Activated naive CD4-positive, alpha-beta T cell treated with anti-CD3 and anti-CD28 coated beads for 36 hours (primary cell): Measurements from ENCODE around the gene ZNF512. TPM values are rescaled to one million over a fixed set of nuclear protein-coding genes. Genes with fewer than 3 reads are reported as not detected.
"Not testable (repeated sequence)": the region's sequence is repeated elsewhere in the genome, so short reads cannot be mapped to it uniquely, and the experiment has no call there.

Experiments
- CTCF ChIA-PET: fragments of 350-600 bp; sonication (Branson Sonifier 250); formaldehyde crosslinking; loops from one replicate; lab custom pipeline; 2021; ENCODE audit warnings: antibody characterized with exemption; lab: Charles Lee
- DNase-seq: peaks from one replicate; pipeline ENCODE4 v3.0.0-alpha.2; 2020
- H3K27ac Mint-ChIP-seq: one replicate; pipeline ENCODE4 v1.8.0; 2021; ENCODE audit warnings: mild to moderate bottlenecking, mixed read lengths
- H3K27me3 Mint-ChIP-seq: one replicate; pipeline ENCODE4 v1.8.0; 2021; ENCODE audit warnings: low read depth, mixed read lengths
- H3K36me3 Mint-ChIP-seq: one replicate; pipeline ENCODE4 v1.8.0; 2021; ENCODE audit warnings: low read depth, mixed read lengths
- H3K4me1 Mint-ChIP-seq: one replicate; pipeline ENCODE4 v1.8.0; 2021; ENCODE audit warnings: low read depth, mixed read lengths
- H3K4me3 Mint-ChIP-seq: one replicate; pipeline ENCODE4 v1.8.0; 2021; ENCODE audit warnings: mild to moderate bottlenecking, moderate library complexity, mixed read lengths
- H3K9me3 Mint-ChIP-seq: one replicate; pipeline ENCODE4 v1.8.0; 2021; ENCODE audit warnings: mixed read lengths
- intact Hi-C: fragments of 100-400 bp; cut with micrococcal nuclease; formaldehyde crosslinking; loops from one replicate; pipeline ENCODE4 v1.15.1; 2023
- total RNA-seq, 2 experiments: library from RNA; stranded (reverse); gene quantifications; one replicate each; pipeline ENCODE4 v1.2.3, GENCODE V29; 2021

Gene ZNF512, protein sequence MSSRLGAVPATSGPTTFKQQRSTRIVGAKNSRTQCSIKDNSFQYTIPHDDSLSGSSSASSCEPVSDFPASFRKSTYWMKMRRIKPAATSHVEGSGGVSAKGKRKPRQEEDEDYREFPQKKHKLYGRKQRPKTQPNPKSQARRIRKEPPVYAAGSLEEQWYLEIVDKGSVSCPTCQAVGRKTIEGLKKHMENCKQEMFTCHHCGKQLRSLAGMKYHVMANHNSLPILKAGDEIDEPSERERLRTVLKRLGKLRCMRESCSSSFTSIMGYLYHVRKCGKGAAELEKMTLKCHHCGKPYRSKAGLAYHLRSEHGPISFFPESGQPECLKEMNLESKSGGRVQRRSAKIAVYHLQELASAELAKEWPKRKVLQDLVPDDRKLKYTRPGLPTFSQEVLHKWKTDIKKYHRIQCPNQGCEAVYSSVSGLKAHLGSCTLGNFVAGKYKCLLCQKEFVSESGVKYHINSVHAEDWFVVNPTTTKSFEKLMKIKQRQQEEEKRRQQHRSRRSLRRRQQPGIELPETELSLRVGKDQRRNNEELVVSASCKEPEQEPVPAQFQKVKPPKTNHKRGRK
- 10 to 100 TPM; 34.7 to 35.8 TPM for total RNA-seq

DNA sequence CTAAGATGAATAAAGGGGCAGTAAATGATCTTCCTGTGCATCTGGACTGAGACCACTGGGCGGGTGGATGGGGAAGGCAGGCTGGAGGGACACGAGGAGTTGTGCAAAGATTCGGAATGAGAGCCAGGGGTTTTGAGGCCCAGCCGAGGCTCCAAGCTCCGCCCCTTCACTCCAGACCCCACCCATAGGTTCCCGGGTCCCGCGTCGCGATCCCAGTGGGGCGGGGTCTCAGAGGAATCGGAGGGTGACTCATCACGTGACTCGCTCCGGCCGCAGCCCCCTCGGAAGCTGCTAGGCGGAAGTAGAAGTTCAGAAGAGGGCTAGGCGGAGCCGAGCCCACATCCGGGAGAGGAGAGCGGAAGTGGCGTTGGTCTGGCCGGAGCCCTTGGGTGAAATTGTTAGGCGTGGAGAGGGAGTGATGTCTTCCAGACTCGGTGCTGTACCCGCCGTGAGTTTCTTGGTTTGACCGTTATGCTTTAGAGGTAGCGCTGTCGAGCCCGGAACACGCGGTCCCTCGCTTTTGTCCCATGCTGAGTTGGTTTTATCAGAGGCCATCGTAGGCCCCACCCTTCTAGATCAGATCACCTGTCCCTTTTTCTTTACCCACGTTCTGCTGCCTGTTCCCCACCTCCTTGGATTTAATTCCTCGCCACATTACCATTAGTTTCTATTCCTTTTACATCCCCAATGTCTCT is at the start of gene ZNF512:
TSS of gene ZNF512 (plus strand) at position 348 of the 695 bp plus-strand sequence. CDS start at position 419, 71 bp downstream.
- Mint-ChIP-seq H3K9me3 (peaks cover 14% of the 10 kb centered on the region), H3K4me1 (peaks cover 46% of the 10 kb centered on the region), H3K4me3 (peak within 1 kb of the TSS; percentile 99), H3K36me3 (peaks cover 19% of the 10 kb centered on the region), H3K27ac (peak within 1 kb of the TSS; percentile 90), H3K27me3 (no peaks in the 10 kb centered on the region)
- intact Hi-C loops, result loop anchor here (1.0 to 10.0 kb wide), 8 partner anchors 45 to 368 kb away; partner anchors contain the start of genes ATRAID, CAD, EIF2B4 and IFT172
- CTCF ChIA-PET, result interaction anchor here (0.7 kb wide), 1 partner anchor 45 kb away, joined by 3 read pairs; no protein-coding TSS in a partner anchor
- peak; percentile 86 for DNase-seq

- DNase-seq, result no peak
- intact Hi-C loops, result no loop called here
Measured at GRCh38 chr2:27537287-27537686, 45.6 kb upstream of the ZNF512 start.

GRCh38 chr2:27538839-27539450 is 43.9 kb upstream of the ZNF512 start:
- DNase-seq, H3K4me3 Mint-ChIP-seq, intact Hi-C loops, H3K4me1 Mint-ChIP-seq, H3K27ac Mint-ChIP-seq, H3K36me3 Mint-ChIP-seq, H3K27me3 Mint-ChIP-seq, H3K9me3 Mint-ChIP-seq, CTCF ChIA-PET: not testable (repeated sequence)

More at GRCh38 chr2:27537287-27537686, 45.6 kb upstream of the ZNF512 start:
- Mint-ChIP-seq H3K27me3 (no peaks in the 10 kb centered on the region), H3K27ac (no peak overlapping the region), H3K9me3 (no peaks in the 10 kb centered on the region), H3K4me3 (no peak overlapping the region), H3K36me3 (no peaks in the 10 kb centered on the region), H3K4me1 (no peaks in the 10 kb centered on the region)
- CTCF ChIA-PET, result interaction anchor here (1.2 kb wide), 1 partner anchor 119 kb away, joined by 3 read pairs; no protein-coding TSS in a partner anchor

GRCh38 chr2:27539649-27540048 is 43.2 kb upstream of the ZNF512 start:
- intact Hi-C loops, H3K27ac Mint-ChIP-seq, H3K27me3 Mint-ChIP-seq, H3K4me1 Mint-ChIP-seq, H3K9me3 Mint-ChIP-seq, CTCF ChIA-PET, DNase-seq, H3K36me3 Mint-ChIP-seq, H3K4me3 Mint-ChIP-seq: not testable (repeated sequence)

- intact Hi-C loops, result no loop called here
- Mint-ChIP-seq H3K27me3 (no peaks in the 10 kb centered on the region), H3K4me3 (no peak overlapping the region), H3K36me3 (no peaks in the 10 kb centered on the region), H3K9me3 (peaks cover 2% of the 10 kb centered on the region), H3K27ac (no peak overlapping the region), H3K4me1 (no peaks in the 10 kb centered on the region)
- no peak for DNase-seq
- CTCF ChIA-PET, result no interaction called here
Measured at GRCh38 chr2:27544143-27544821, 38.6 kb upstream of the ZNF512 start.

DNA sequence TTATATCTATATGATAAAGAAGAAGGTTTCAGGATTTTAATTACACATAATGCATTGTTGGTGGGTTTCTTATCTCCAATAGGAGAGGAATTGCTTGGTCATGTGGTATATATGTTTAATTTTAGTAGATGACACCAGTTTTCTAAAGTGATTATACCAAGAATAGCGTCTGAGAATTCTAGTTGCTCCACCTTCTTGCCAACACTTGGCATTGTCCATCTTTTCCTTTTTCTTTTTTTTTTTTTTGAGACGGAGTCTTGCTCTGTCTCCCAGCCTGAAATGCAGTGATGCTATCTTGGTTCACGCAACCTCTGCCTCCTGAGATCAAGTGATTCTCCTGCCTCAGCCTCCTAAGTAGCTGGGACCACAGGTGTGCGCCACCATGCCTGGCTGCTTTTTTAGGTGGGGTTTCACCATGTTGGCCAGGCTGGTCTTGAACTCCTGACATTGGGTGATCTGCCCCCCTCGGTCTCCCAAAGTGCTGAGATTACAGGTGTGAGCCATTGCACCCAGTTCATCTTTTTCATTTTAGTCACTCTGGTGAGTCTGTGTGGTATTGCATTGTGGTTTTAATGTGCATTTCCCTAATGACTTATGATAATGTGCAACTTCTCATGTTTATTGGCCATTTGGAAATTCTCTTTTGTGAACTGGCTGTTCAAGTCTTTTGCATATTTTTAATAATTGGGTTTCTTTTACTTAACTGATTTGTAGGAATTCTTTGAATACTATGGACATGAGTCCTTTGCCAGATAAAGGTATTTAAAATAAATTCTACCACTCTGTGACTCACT is 37.3 kb upstream of the ZNF512 start:
- Mint-ChIP-seq H3K36me3 (no peaks in the 10 kb centered on the region), H3K27me3 (no peaks in the 10 kb centered on the region), H3K4me1 (no peaks in the 10 kb centered on the region), H3K27ac (no peak overlapping the region), H3K4me3 (no peak overlapping the region), H3K9me3 (peaks cover 2% of the 10 kb centered on the region)
- CTCF ChIA-PET, result no interaction called here
- intact Hi-C loops, result no loop called here
- no peak for DNase-seq

GRCh38 chr2:27549303-27549702 is 33.5 kb upstream of the ZNF512 start:
- CTCF ChIA-PET, result no interaction called here
- Mint-ChIP-seq H3K27ac (no peak overlapping the region), H3K9me3 (peaks cover 2% of the 10 kb centered on the region), H3K27me3 (peaks cover 4% of the 10 kb centered on the region), H3K4me3 (no peak overlapping the region), H3K36me3 (no peaks in the 10 kb centered on the region), H3K4me1 (no peaks in the 10 kb centered on the region)
- DNase-seq, result no peak
- intact Hi-C loops, result no loop called here

GRCh38 chr2:27551514-27551913 is 31.3 kb upstream of the ZNF512 start:
- peaks cover 2% of the 10 kb centered on the region for H3K9me3 Mint-ChIP-seq
- H3K27me3 Mint-ChIP-seq, result peaks cover 4% of the 10 kb centered on the region
- no peak overlapping the region for H3K27ac Mint-ChIP-seq
- intact Hi-C loops, result no loop called here
- no peak for DNase-seq
- no peak overlapping the region for H3K4me3 Mint-ChIP-seq
- CTCF ChIA-PET, result interaction anchor here (0.8 kb wide), 1 partner anchor 248 kb away, joined by 3 read pairs; no protein-coding TSS in a partner anchor
- no peaks in the 10 kb centered on the region for H3K36me3 Mint-ChIP-seq
- H3K4me1 Mint-ChIP-seq, result no peaks in the 10 kb centered on the region

GRCh38 chr2:27552941-27553340 is 29.9 kb upstream of the ZNF512 start:
- intact Hi-C loops, result no loop called here
- Mint-ChIP-seq H3K4me1 (no peaks in the 10 kb centered on the region), H3K36me3 (no peaks in the 10 kb centered on the region), H3K9me3 (no peaks in the 10 kb centered on the region), H3K4me3 (no peak overlapping the region), H3K27ac (no peak overlapping the region), H3K27me3 (peaks cover 4% of the 10 kb centered on the region)
- CTCF ChIA-PET, result interaction anchor here (1.8 kb wide), 1 partner anchor 130 kb away, joined by 4 read pairs; no protein-coding TSS in a partner anchor
- DNase-seq, result no peak

DNA sequence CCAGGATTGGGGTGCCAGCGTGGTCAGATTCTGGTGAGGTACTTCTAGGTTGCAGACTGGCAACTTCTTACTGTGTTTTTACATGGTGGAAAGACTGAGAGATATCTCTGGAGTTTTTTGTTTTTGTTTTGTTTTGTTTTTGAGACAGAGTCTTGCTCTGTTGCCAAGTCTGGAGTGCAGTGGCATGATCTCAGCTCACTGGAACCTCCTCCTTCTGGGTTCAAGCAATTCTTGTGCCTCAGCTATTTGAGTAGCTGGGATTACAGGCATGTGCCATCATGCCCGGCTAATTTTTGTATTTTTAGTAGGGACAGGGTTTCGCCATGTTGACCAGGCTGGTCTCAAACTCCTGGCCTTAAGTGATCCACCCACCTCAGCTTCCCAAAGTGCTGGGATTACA is 28.4 kb upstream of the ZNF512 start:
- H3K4me1 Mint-ChIP-seq, intact Hi-C loops, CTCF ChIA-PET, H3K27ac Mint-ChIP-seq, H3K36me3 Mint-ChIP-seq, H3K9me3 Mint-ChIP-seq, DNase-seq, H3K27me3 Mint-ChIP-seq, H3K4me3 Mint-ChIP-seq: not testable (repeated sequence)

- Mint-ChIP-seq H3K27ac (no peak overlapping the region), H3K4me3 (no peak overlapping the region), H3K4me1 (no peaks in the 10 kb centered on the region), H3K36me3 (no peaks in the 10 kb centered on the region), H3K9me3 (no peaks in the 10 kb centered on the region), H3K27me3 (peaks cover 7% of the 10 kb centered on the region)
- intact Hi-C loops, result no loop called here
- DNase-seq, result no peak
- CTCF ChIA-PET, result no interaction called here
Measured at GRCh38 chr2:27559228-27559627, 23.6 kb upstream of the ZNF512 start.
